Measurements from ENCODE around the gene NINJ2. TPM values are rescaled to one million over a fixed set of nuclear protein-coding genes. Genes with fewer than 3 reads are reported as not detected.

The NINJ2 gene
- total and polyA plus RNA-seq, 9 donors = 3.2 to 6.6 (median 5.1) TPM

GRCh38 chr12:544941-545635, 118.2 kb downstream of the NINJ2 start:
- Histone ChIP-seq H3K4me3 (ENCODE audit: low read length) (no peak overlapping the region), H3K27me3 (ENCODE audit: control insufficient read depth, insufficient read depth, low read length) (peaks cover 2% of the 10 kb centered on the region), H3K4me1 (ENCODE audit: control insufficient read depth, insufficient read depth, low read length) (peaks cover 34% of the 10 kb centered on the region), H3K9me3 (replicated peaks; ENCODE audit: control insufficient read depth, low read depth, low read length) (no peaks in the 10 kb centered on the region), H3K27ac (ENCODE audit: low read length) (no peak overlapping the region), H3K36me3 (ENCODE audit: control insufficient read depth, insufficient read depth, low read length) (no peaks in the 10 kb centered on the region)
- 77% methylated on average over 4 of the region's 9 CpGs for WGBS (ENCODE audit: insufficient coverage)
- no peak for DNase-seq

- H3K4me3 ChIP-seq (ENCODE audit: low read length) = no peak overlapping the region
- H3K4me1 ChIP-seq (ENCODE audit: control insufficient read depth, insufficient read depth, low read length) = peaks cover 35% of the 10 kb centered on the region
- peaks cover 2% of the 10 kb centered on the region for H3K27me3 ChIP-seq (ENCODE audit: control insufficient read depth, insufficient read depth, low read length)
- H3K36me3 ChIP-seq (ENCODE audit: control insufficient read depth, insufficient read depth, low read length) = no peaks in the 10 kb centered on the region
- DNase-seq = no peak
- 86% methylated on average over 7 of the region's 8 CpGs for WGBS (ENCODE audit: insufficient coverage)
- H3K27ac ChIP-seq (ENCODE audit: low read length) = no peak overlapping the region
- H3K9me3 ChIP-seq (replicated peaks; ENCODE audit: control insufficient read depth, low read depth, low read length) = no peaks in the 10 kb centered on the region
Observed at GRCh38 chr12:544142-544541, 119.1 kb downstream of the NINJ2 start.

GRCh38 chr12:543114-543451, 120.2 kb downstream of the NINJ2 start:
- H3K4me1 ChIP-seq (ENCODE audit: control insufficient read depth, insufficient read depth, low read length) = peaks cover 38% of the 10 kb centered on the region
- 80% methylated on average over 1 of the region's 9 CpGs for WGBS (ENCODE audit: insufficient coverage)
- no peaks in the 10 kb centered on the region for H3K9me3 ChIP-seq (replicated peaks; ENCODE audit: control insufficient read depth, low read depth, low read length)
- no peak overlapping the region for H3K4me3 ChIP-seq (ENCODE audit: low read length)
- no peak overlapping the region for H3K27ac ChIP-seq (ENCODE audit: low read length)
- peaks cover 2% of the 10 kb centered on the region for H3K27me3 ChIP-seq (ENCODE audit: control insufficient read depth, insufficient read depth, low read length)
- H3K36me3 ChIP-seq (ENCODE audit: control insufficient read depth, insufficient read depth, low read length) = no peaks in the 10 kb centered on the region
- no peak for DNase-seq

GRCh38 chr12:542395-543113, 120.7 kb downstream of the NINJ2 start:
- Histone ChIP-seq H3K4me3 (ENCODE audit: low read length) (no peak overlapping the region), H3K9me3 (replicated peaks; ENCODE audit: control insufficient read depth, low read depth, low read length) (no peaks in the 10 kb centered on the region), H3K27ac (ENCODE audit: low read length) (peak overlapping the region; percentile 59), H3K27me3 (ENCODE audit: control insufficient read depth, insufficient read depth, low read length) (peaks cover 2% of the 10 kb centered on the region), H3K36me3 (ENCODE audit: control insufficient read depth, insufficient read depth, low read length) (no peaks in the 10 kb centered on the region), H3K4me1 (ENCODE audit: control insufficient read depth, insufficient read depth, low read length) (peaks cover 36% of the 10 kb centered on the region)
- WGBS (ENCODE audit: insufficient coverage) = 0% methylated on average over 1 of the region's 8 CpGs
- peak; percentile 76 for DNase-seq

GRCh38 chr12:541676-542324, 121.4 kb downstream of the NINJ2 start:
- H3K27me3 ChIP-seq (ENCODE audit: control insufficient read depth, insufficient read depth, low read length) = peaks cover 2% of the 10 kb centered on the region
- peaks cover 29% of the 10 kb centered on the region for H3K4me1 ChIP-seq (ENCODE audit: control insufficient read depth, insufficient read depth, low read length)
- DNase-seq = no peak
- H3K27ac ChIP-seq (ENCODE audit: low read length) = peak overlapping the region; percentile 13
- no peak overlapping the region for H3K4me3 ChIP-seq (ENCODE audit: low read length)
- WGBS (ENCODE audit: insufficient coverage) = 75% methylated on average over 6 of the region's 9 CpGs
- H3K9me3 ChIP-seq (replicated peaks; ENCODE audit: control insufficient read depth, low read depth, low read length) = no peaks in the 10 kb centered on the region
- no peaks in the 10 kb centered on the region for H3K36me3 ChIP-seq (ENCODE audit: control insufficient read depth, insufficient read depth, low read length)

GRCh38 chr12:539540-540310, 123.5 kb downstream of the NINJ2 start:
- WGBS (ENCODE audit: insufficient coverage) = 86% methylated on average over 11 of the region's 18 CpGs
- DNase-seq = no peak
- H3K4me1 ChIP-seq (ENCODE audit: control insufficient read depth, insufficient read depth, low read length) = peaks cover 24% of the 10 kb centered on the region
- H3K27ac ChIP-seq (ENCODE audit: low read length) = no peak overlapping the region
- no peaks in the 10 kb centered on the region for H3K36me3 ChIP-seq (ENCODE audit: control insufficient read depth, insufficient read depth, low read length)
- H3K27me3 ChIP-seq (ENCODE audit: control insufficient read depth, insufficient read depth, low read length) = peaks cover 2% of the 10 kb centered on the region
- H3K4me3 ChIP-seq (ENCODE audit: low read length) = no peak overlapping the region
- no peaks in the 10 kb centered on the region for H3K9me3 ChIP-seq (replicated peaks; ENCODE audit: control insufficient read depth, low read depth, low read length)

GRCh38 chr12:538731-539539, 124.3 kb downstream of the NINJ2 start:
- no peaks in the 10 kb centered on the region for H3K27me3 ChIP-seq (ENCODE audit: control insufficient read depth, insufficient read depth, low read length)
- H3K4me3 ChIP-seq (ENCODE audit: low read length) = no peak overlapping the region
- no peak overlapping the region for H3K27ac ChIP-seq (ENCODE audit: low read length)
- peaks cover 24% of the 10 kb centered on the region for H3K4me1 ChIP-seq (ENCODE audit: control insufficient read depth, insufficient read depth, low read length)
- WGBS (ENCODE audit: insufficient coverage) = 27% methylated on average over 8 of the region's 10 CpGs
- H3K36me3 ChIP-seq (ENCODE audit: control insufficient read depth, insufficient read depth, low read length) = no peaks in the 10 kb centered on the region
- DNase-seq = peak; percentile 69
- no peaks in the 10 kb centered on the region for H3K9me3 ChIP-seq (replicated peaks; ENCODE audit: control insufficient read depth, low read depth, low read length)

GRCh38 chr12:537772-538171, 125.5 kb downstream of the NINJ2 start:
- H3K9me3 ChIP-seq (replicated peaks; ENCODE audit: control insufficient read depth, low read depth, low read length) = no peaks in the 10 kb centered on the region
- WGBS (ENCODE audit: insufficient coverage) = 100% methylated on average over 1 of the region's 4 CpGs
- no peak overlapping the region for H3K4me3 ChIP-seq (ENCODE audit: low read length)
- DNase-seq = no peak
- H3K27ac ChIP-seq (ENCODE audit: low read length) = no peak overlapping the region
- H3K36me3 ChIP-seq (ENCODE audit: control insufficient read depth, insufficient read depth, low read length) = no peaks in the 10 kb centered on the region
- H3K27me3 ChIP-seq (ENCODE audit: control insufficient read depth, insufficient read depth, low read length) = peaks cover under 1% of the 10 kb centered on the region
- H3K4me1 ChIP-seq (ENCODE audit: control insufficient read depth, insufficient read depth, low read length) = peaks cover 25% of the 10 kb centered on the region

- Histone ChIP-seq H3K27me3 (ENCODE audit: control insufficient read depth, insufficient read depth, low read length) (peaks cover 3% of the 10 kb centered on the region), H3K4me1 (ENCODE audit: control insufficient read depth, insufficient read depth, low read length) (peaks cover 18% of the 10 kb centered on the region), H3K9me3 (replicated peaks; ENCODE audit: control insufficient read depth, low read depth, low read length) (peaks cover 6% of the 10 kb centered on the region), H3K4me3 (ENCODE audit: low read length) (no peak overlapping the region), H3K27ac (ENCODE audit: low read length) (no peak overlapping the region), H3K36me3 (ENCODE audit: control insufficient read depth, insufficient read depth, low read length) (no peaks in the 10 kb centered on the region)
- no CpG with 5 or more reads among the region's 3 CpGs for WGBS (ENCODE audit: insufficient coverage)
- DNase-seq = no peak
Observed at GRCh38 chr12:536751-537245, 126.4 kb downstream of the NINJ2 start.

All from muscle of leg (tissue), 11 donors.